HG03175 (cell line): ENCODE results near the gene PLEKHF1.
"Not testable (repeated sequence)": the region's sequence is repeated elsewhere in the genome, so short reads cannot be mapped to it uniquely, and the experiment has no call there.

Source experiments
- ATAC-seq: cut with Tn5 transposase; IDR thresholded peaks from one replicate; pipeline ENCODE4 v1.9.1; 2021; ENCODE audit warnings: mild to moderate bottlenecking, moderate library complexity; ENCODE audit not compliant: unreplicated experiment

PLEKHF1 gene

GRCh38 chr19:29697523-29698261 lies 32.4 kb downstream of the PLEKHF1 start:
- ATAC-seq = no peak

GRCh38 chr19:29699861-29700260 lies 34.6 kb downstream of the PLEKHF1 start:
- ATAC-seq = no peak

GRCh38 chr19:29700498-29700897 lies 35.2 kb downstream of the PLEKHF1 start:
- no peak for ATAC-seq

GRCh38 chr19:29702161-29702962 lies 37.1 kb downstream of the PLEKHF1 start:
- no peak for ATAC-seq

GRCh38 chr19:29702963-29703320 lies 37.7 kb downstream of the PLEKHF1 start:
- ATAC-seq = no peak

- peak; percentile 66 for ATAC-seq
These were observed 39.6 kb downstream of the PLEKHF1 start for GRCh38 chr19:29704562-29705558.

- ATAC-seq = no peak
These were observed 40.4 kb downstream of the PLEKHF1 start for GRCh38 chr19:29705706-29706105.

GRCh38 chr19:29706635-29707034 lies 41.4 kb downstream of the PLEKHF1 start:
- no peak for ATAC-seq

GRCh38 chr19:29708554-29709439 lies 43.5 kb downstream of the PLEKHF1 start:
- ATAC-seq = no peak

- ATAC-seq = not testable (repeated sequence)
These were observed 44.2 kb downstream of the PLEKHF1 start for GRCh38 chr19:29709440-29709798.

GRCh38 chr19:29711584-29712132 lies 46.4 kb downstream of the PLEKHF1 start:
- no peak for ATAC-seq

GRCh38 chr19:29712744-29713516 lies 47.7 kb downstream of the PLEKHF1 start:
- no peak for ATAC-seq

- ATAC-seq = peak; percentile 20
These were observed 49.2 kb downstream of the PLEKHF1 start for GRCh38 chr19:29714371-29714952.

- peak; percentile 69 for ATAC-seq
These were observed 49.9 kb downstream of the PLEKHF1 start, which contains the start of gene C19orf12 for GRCh38 chr19:29714953-29715700. Gene C19orf12, minus strand, starts transcription at chr19:29715261. Its CDS starts 6,848 bp downstream, at chr19:29708413.

GRCh38 chr19:29715701-29716581 lies 50.7 kb downstream of the PLEKHF1 start:
- ATAC-seq = peak; percentile 17

- no peak for ATAC-seq
These were observed 51.8 kb downstream of the PLEKHF1 start for GRCh38 chr19:29717051-29717450.

GRCh38 chr19:29724102-29724641 lies 58.9 kb downstream of the PLEKHF1 start:
- ATAC-seq = no peak
